Measurements from ENCODE around the gene MAD2L2.

DNA sequence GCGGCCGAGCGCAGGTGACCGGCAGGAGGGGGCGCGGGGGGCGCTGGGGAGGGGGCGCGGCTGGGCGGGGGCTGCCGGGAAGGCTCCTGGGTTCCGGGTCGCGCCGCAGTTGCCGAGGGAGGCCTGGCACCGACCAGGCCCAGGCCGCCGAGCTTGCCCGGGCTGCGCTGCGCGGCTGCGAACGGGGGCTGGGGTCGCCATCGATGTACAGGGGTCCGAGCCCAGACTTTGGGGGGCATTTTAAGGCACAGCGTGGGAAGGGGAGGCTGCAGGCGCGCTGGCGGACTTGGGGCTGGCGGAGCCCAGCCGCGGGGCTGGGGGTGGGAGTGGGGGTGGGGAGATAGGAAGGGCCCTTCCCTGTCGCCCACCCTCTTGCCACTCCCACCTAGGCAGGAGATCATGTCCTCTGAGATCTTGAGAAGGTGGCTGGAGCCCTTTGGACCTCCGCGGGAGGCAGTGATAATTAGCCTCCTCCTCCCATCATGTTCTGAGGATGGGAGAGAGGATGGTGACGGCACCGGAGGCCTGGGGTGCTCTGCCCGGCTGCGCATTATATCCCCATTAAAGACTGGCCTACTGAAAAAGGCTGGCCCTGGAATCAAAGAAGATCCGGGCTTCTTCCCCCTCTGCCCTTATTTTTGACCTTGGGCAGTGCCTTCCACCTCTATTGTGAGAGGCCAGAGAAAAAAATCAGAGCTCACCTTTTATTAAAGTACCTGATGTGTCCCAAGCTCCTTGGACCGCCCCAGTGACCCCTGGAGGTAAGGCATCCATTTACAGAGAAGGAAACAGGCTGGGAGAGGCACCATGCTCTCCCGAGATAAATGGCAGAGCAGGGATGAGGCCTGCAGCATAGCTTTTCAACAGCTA, 25.8 kb downstream of the MAD2L2 start:
- TF ChIP-seq, protein P1, sequence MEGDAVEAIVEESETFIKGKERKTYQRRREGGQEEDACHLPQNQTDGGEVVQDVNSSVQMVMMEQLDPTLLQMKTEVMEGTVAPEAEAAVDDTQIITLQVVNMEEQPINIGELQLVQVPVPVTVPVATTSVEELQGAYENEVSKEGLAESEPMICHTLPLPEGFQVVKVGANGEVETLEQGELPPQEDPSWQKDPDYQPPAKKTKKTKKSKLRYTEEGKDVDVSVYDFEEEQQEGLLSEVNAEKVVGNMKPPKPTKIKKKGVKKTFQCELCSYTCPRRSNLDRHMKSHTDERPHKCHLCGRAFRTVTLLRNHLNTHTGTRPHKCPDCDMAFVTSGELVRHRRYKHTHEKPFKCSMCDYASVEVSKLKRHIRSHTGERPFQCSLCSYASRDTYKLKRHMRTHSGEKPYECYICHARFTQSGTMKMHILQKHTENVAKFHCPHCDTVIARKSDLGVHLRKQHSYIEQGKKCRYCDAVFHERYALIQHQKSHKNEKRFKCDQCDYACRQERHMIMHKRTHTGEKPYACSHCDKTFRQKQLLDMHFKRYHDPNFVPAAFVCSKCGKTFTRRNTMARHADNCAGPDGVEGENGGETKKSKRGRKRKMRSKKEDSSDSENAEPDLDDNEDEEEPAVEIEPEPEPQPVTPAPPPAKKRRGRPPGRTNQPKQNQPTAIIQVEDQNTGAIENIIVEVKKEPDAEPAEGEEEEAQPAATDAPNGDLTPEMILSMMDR (conservative IDR thresholded peaks at IDR 0.05; ENCODE audit: low read length), result no peak
- TF ChIP-seq EZH2phosphoT487 (IDR thresholded peaks at IDR 0.05; ENCODE audit: borderline replicate concordance), result no peak
